Eye (tissue), 1 donor: ENCODE results near the gene TAGLN2.
A peak's percentile ranks its signal among the peaks of the same experiment; 100 is the strongest.

Source experiments
- DNase-seq: peaks from one replicate; pipeline ENCODE4 v3.0.0-alpha.2; 2015

Gene TAGLN2

DNA sequence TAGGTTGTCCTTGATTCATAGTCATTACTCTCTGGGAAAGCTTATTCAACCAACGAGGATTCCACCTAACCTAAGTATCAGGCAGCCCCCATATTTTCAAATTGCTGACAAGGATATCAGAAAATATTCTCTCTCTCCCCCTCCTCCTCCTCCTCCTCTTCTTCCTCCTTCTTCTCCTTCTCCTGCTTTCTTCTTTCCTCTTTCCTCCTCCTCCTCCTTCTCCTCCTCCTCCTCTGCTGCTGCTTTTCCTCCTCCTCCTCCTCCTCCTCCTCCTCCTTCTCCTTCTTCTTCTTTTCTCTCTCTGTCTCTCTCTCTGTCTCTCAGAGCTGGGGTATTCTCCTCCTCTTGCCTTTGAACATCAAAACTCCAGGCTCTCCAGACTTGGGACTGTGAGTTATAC, 22.6 kb upstream of the TAGLN2 start:
- no peak for DNase-seq

DNA sequence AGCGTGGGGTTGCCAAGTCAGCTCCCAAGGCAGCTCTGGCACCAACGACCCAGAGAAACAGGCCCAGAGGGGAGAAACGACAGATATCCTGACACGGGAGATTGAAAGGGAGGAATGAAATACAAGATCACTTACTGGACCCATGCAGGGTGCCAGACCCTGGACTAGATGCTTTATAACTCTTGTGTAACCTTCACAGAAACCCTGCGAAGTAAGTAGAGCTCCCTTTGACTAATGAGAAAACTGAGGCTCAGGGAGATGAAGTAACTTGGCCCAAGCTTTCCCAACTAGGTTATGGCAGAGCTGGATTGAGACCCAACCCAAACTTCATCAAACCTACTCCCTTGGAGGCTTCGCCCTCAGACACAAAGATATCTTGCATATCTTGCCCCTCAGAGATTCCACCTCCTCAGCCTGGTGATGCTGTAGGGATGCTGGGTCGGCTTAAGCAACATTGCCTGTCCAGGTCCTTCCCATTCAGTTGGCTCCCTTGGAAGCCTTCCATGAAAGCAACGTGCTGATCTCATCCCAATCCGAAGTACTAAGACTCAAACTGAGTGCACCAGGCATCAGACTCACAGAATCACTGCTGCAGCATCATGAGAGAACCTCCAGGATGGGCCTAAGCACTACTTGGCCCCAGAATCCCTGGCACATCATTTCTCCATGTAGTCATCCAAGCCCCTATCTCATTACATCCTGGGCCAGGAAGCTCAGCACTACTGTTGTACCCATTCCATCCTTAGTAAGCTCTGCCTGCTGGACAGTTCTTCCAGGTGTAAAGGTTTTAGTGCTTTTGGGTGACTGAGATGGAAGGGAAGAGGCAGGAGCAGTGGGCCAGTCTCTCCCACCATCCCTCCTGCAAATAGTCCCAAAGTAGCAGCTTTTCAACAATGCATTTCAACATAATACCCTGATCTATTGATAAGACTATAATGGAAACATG, 21.2 kb upstream of the TAGLN2 start:
- DNase-seq, result no peak

DNA sequence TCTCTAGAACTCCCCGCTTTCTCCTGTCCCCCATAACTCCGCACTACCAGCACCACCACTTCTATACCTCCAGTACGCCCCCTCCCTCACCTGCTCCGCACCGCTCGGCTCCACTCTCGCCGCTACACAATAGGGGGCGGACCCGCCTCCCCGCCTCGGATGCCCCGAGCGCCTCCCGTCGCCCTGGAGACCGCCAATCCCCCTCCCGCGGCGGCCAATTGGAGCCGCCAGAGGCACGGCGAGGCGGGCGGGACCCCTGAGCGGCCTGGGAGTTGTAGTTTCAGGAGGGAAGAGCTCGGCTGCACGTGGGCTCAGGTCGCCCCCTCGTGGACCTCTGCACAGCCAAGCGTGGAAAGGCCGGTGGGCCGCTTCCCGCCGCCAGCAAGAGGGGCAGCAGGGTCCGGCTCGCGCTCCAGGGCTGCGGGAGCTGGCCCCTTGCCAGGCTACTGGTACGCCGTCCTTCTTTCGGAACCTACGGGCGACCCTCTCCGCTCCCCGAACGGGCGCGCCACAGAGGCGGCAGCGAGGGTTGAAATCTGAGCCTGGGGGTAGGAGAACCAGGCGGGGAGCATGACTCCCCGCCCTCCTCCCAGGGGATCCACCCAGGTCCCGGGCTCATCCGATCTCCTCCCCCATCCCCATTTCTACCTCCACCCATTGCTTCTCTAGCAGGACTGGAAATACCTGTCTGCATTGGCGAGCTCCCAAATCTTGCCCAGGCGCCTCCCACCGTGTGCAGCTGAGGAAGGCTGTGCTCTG, 20.4 kb upstream of the TAGLN2 start, which contains the start of gene IGSF9:
Gene IGSF9, minus strand, starts transcription at position 131 of the 759 bp plus-strand sequence. CDS start 2,159 bp downstream, outside the sequence.
- DNase-seq, result peak; percentile 97

DNA sequence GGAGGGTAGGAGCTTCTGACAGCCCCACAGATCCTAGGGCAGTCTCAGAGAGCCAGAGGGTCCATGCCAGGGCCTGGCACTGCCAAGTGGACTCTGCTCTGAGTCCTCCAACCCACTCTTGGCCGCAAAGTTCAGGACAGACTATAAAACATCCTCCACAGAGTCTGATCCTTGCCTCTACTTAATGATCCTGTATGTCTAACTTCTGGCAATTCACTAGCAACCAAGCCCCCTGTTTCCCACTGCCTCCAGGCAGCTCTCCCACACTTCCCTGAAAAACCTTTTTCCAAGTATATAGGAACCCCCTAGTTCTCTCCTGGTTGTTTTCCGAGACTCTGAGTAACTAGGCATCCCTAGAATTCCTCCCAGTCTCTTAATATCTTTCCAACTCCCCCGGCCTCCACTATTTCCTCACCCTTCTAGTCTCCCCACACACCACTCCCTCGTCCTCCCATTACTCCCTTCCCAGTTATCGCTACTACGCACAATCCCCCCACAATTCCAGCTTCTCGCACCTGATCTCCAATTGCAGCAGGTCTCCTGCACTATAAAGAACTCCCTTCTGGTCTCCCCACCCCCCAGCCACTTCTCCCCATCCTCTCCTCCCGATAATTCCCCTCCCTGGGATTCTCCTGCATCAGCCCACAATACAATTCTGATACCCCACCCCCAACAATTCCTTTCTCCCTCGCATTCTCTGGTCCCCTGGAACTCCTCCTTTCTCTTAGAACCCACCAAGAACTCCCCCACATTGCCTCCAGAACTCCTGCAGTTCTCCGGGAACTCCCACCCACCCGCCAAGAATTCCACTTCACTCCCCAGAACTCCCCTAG, 19.5 kb upstream of the TAGLN2 start:
- no peak for DNase-seq

DNA sequence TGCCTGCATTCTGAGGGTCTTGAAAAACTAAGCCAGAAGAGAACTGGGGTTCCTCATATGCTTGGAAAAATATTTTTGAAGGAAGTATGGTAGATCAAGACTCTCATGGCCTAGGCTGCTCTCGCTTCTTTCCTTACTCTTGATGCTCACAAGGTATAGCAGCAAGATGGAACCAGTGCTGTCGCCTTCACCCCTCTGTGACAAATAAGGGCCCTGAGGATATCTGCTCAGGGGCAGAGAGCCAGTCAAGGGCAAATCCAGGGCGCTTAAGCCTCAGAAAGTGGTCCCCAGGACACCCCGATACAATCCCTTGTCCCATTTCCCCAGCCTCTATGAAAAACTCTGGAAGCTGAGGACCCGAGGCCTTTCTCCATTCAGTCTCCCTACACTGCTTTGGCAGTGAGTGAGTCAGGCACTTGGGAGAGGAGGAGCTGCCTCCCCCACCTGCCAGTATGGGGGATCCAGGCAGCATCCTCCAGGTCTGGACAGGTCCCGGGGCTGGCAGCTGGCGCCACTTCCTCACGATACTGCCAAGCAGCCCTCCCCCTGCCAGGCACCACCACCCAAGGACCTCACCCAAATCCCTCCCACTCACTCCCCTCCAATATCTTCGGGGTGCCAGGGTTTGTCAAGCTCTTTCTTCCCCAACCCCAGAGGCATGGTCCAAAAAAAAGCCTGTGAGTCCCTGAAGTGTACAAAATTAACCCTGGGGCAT, 18.8 kb upstream of the TAGLN2 start:
- no peak for DNase-seq

DNA sequence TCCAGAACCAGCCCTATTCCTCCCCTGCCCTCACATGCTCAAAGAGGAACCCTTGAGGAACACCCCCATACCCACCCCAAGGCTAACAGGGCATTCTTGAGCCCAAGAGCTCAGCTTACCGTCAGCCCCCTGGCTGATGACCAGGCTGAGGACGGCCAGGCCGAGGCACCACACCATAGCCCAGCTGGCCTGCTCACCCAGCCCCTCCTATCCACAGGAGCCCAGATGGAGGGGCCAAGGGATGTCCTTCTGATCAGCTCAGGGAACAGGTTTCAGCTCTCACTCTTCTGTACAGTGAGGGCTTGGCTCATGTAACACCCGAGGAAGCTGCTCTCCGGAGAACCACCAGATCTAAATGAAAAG, 18.0 kb upstream of the TAGLN2 start:
- peak; percentile 36 for DNase-seq

DNA sequence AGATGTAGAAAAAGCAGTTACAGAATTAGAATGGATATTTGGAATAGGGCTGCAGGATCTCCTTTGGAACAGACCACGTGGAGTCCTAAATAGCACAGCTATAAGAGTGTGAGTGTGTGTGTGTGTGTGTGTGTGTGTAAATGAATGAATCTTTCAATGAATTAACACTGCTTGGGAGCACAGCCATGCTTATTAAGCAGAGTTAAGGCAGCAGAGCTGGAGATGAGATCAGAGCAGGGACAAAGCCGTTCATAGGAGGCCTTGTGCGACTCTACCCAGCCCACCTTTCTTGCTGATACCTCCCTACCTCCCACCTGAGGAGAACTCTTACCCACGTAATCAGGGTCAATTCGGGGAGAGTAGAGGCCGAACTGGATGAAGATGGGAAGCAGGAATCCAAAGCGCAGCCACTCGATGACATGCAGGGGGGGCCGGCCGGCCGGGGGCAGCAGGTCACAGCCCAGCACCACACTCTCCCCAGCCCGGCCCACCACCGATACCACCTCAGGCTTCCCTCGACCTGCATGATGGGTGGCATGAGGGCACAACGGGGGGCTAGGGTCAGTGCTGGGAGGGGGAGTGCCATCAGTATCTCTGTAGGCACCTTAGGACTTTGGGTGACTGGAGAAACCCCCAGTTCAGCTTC, 17.4 kb upstream of the TAGLN2 start:
- peak; percentile 45 for DNase-seq

DNA sequence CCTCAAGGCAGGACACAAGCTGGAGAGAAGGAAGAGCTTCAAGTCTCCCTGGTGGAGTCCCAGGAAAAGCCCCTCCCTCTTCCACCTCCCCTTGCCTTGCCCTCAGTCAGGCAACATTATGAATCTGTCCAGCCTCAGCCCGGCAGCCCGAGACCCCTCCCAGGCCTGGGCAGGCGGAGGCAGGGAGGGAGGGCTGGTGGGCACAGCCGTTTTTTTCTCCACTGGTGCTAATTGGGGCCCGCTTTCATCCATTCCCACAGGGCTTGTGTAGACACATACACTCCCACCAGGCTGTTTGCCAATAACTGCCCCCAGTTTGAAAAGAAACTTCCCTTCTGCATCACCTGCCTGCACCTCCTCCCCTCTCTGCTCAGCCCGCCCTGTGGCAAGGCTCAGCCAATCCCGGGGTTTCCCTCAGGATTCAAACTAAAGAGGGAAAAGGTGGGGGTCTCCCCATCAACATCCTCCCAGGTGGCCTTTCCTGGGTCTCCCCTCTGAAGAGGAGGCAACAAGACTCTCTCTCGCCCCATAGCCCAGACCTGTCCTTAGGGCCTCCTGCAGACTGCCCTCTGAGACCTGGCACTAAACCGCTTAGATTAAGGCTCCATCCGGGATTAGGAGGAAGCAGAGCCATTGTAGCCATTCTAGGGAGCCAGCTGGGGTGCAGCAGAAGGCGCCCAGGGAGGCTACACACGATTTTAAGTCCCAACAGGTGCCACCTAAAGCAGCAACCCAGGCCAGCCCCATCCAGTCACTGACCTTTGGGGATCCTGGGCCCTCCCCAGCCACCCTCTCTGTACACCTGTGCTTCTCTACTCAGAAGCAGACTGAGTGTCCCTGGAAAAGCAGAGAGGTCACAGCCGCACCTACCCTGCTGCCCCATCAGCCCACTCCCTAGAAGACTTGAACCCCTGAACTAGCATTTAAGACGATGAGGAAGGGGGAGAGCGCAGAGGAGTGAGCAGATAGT, 16.6 kb upstream of the TAGLN2 start:
- peak; percentile 91 for DNase-seq

DNA sequence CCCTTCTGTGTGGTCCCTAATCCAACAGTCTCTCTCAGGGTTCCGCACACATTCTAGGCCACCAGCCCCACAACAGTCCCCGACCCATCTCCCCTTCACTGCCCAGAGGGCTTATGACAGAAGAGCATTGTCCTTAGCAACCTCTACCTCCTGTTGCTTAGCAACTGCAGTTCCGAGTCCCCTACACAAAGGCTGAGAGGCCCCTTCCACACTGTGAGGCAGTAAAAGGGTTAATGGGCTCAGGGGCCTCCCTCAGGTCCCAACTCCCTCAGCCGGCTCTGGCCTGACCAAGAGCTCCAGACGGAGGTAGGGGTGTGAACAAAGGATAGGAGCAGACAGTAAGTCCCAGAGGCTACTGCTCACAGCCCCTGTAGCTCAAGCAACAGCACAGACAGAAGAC, 15.8 kb upstream of the TAGLN2 start:
- DNase-seq, result peak; percentile 93

DNA sequence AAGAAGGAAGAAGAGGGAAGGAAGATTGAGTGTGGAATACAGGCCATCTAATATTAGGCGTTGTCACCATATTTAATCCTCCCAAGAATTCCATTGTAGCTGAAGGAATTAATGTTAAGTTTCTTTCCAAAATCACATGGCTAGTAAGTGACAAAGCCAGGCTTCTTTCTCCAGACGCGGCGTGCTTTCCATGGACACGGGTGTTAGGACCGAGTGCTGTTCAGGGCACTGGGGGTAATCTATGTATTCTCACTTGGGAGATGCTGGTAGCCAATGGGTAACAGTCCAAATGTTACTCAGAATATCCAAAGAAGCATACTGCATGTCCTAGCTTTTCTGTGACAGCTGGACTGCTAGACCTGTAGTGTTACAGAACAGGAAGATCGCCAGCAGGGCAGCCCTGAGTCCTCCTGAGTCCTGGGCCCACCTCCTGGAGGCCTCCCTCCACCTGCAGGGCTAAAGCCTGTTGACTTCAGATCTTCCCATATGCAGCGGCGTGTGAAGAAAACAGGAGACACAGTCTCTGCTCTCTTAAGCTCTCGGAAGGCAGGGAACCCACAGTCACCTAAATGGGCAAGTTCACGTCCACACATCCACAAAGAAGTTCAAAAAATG, 14.8 kb upstream of the TAGLN2 start:
- DNase-seq, result peak; percentile 27

DNA sequence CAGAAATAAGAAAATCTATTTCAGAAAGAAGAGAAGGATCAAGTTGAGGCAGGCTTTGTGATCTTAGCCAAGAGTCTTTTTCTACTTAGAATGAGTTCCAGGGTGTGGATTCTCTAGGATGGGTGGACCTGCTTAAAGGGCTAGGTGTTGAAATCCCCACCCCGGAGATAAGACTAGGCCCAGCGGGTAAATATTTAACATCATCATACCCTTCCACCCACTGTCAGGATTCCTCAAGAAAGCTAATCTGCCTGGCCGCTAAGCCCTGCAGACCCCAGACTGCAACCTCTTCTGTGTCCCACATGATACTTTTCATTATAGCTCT, 14.3 kb upstream of the TAGLN2 start:
- DNase-seq, result no peak

DNA sequence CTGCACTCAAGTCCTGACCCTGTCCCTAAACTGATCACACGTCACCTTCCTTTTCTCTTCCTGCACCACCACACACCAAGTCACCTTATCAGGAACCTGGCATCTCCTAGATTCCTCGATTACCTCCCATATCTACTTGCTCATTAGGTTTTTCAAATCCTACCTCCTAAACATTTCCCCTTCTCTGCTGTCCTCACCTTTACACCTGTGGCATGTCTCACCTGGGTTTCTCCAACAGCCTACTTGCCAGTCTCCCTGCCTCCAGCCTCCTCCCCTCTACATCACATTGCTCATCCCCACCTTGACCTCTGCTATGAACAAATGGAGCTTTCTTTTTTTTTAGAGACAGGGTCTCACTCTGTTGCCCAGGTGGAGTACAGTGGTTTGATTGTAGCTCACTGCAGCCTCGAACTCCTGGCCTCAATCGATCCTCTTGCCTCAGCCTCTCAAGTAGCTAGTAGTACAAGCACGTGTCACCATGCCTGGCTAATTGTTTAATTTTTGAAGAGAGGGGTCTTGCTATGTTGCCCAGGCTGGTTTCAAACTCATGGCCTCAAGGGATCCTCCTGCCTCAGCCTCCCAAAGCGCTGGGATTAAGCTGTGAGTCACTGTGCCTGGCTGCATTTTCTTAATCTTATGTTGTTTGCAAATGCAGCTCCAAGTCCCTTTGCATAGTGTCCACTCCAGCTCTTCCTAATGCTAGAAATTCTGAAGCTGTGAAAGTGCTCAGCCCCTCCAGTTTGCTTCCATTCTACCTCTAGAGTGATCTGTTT, 13.8 kb upstream of the TAGLN2 start:
- DNase-seq, result no peak

DNA sequence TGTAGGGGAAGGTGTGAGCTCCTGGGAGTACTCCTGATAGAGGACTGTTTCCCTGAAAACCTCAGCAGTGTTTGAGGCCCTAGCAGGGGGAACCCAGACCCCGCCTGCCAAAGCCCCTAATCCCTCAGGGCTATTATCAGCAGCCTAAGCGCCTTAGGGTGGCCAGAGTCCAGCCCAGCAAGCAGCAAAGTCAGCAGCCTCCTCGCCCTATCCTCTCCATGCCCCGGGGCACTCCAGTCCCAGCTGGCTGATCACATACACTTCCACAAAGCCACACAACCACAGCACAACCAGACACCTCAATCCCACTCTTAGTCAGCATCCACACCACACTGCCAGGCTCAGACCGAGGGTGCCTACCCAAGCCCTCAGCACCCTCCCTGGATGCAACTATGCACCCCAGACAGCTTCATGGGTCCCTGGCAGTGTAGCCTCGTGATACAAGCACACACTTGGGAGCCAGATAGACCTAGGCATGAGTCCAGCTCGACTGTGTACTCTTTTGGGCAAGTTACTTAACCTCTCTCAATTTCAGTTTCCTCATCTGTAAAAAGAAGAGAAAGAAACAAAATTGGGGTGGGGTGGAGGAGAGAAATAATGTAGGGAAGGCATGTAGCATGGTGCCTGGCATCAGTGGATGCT, 13.0 kb upstream of the TAGLN2 start:
- peak; percentile 53 for DNase-seq

DNA sequence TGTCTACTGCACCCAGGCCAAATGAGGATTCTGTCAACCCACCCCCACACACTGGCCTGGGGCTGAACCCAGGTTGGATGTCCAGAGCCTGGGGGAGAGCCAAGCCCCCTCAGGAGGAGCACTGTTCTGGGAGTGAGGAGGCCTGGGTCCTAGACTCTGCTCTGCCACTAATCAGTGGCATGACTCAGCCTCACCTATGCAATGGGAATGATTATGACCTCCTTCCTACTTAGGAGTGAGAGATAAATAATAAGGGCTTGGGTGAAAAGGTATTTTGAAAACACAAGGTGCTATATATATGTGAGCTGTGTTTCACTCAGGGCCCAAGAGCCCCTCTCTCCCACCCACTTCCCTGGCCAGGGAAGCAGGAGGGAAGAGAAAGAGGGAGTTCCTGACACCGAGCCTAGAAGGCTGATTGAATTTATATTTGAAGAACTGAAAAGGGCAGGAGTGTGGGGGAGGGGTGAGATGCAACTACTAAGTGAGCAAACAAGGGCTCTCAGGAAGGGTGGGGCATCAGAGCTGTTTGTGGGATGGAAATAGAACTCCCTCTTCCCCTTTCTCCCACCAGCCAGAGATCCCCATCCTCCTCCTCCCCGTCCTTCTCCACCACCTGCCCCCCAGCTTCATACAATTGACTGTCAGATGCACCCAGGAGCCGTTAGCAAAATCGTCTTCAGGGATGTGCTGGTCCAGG, 11.9 kb upstream of the TAGLN2 start:
- DNase-seq, result peak; percentile 58

DNA sequence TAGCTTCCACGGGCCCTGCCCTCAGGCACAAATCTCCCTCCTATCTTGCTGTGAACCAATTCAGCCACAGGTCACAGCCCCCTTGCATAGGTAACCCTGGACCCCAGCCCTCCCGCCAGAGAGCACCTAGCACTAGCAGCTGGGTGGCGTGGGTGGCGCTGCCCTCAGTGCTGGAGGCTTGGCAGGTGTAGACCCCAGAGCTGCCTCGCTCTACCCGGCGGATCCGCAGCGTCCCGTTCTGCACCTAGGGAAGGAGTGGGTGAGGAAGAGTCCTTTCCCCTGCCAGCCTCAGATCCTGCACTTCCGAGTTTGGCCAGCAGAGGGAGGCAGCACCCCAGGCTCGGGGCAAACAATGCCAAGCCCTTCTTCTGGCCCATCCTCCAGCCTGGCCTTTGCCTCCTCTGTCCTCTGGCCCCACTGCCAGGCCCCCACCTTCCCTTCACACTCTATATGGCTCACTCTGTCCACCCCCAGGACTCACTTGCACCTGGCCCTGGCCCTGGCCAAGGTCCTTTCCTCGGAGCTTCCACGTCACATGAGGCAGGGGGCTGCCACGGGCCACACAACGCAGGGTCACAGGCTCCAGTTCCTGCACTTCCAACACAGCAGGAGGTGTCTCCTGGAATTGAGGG, 11.1 kb upstream of the TAGLN2 start:
- DNase-seq, result peak; percentile 93

DNA sequence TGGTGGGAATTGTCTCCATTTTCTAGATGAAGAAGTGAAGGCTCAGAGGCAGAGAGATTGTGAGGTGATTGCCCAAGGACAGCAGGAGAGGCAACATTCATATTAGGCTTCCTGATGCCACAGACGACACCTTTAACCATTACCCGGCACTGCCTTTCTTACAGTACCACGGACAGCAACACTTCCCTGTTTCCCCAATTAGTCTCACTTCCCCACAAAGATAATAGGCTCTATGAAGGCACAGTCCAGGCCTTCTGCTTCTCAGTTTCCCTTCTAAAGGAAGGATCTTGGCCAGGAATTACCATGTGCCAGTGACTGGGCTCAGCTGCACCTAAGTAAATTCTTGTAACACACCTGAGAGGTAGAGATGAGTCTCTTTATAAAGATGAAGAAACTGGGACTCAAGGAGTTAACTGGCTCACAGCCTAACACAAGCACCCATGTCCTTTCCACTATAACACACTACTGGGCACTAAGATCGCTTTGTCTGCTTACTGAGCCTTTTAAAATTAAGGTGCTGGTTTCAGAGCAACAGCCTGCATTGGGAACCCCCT, 10.5 kb upstream of the TAGLN2 start:
- no peak for DNase-seq

DNA sequence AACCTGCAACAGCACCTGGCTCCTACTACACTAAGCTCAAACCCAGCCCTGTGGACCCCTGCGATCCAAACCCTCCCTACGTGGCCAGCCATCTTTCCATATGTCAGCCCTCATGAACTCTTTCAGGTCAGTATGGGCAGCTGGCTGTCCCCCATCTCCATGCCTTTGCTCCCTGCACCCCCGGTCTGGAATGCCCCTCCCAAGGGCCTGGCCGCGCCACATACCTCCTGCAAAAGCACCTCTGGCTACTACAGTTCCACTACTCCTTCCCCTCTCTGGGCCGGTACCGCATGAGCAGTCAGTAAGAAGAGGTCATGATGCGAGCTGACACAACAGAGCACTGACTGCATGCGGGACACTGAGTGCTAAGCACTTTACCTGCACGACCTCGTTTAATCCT, 10.0 kb upstream of the TAGLN2 start:
- DNase-seq, result no peak
